Fibroblast of pulmonary artery (primary cell): ENCODE data around the gene UBE2E1.

Source experiments
- DNase-seq: peaks from one replicate; pipeline ENCODE4 v3.0.0-alpha.2; 2010; ENCODE audit warnings: low read depth
- H3K4me3 ChIP-seq: replicated peaks from 2 replicates; pipeline ENCODE4 v1.5.1; 2011; ENCODE audit warnings: low read depth, mild to moderate bottlenecking, control low read depth, low read length, moderate library complexity
- CTCF ChIP-seq: IDR thresholded peaks from 2 replicates; pipeline ENCODE4 v1.5.1; 2011; ENCODE audit warnings: mild to moderate bottlenecking, control low read depth, low read length, inconsistent platforms; ENCODE audit errors: missing control alignments

The UBE2E1 gene

GRCh38 chr3:23805633-23806533, at the start of gene UBE2E1:
Gene UBE2E1 (plus strand): TSS chr3:23805955. CDS start chr3:23807270, 1,315 bp downstream.
- no peak for TF ChIP-seq CTCF
- peak; percentile 78 for DNase-seq
- peak within 1 kb of the TSS; percentile 78 for H3K4me3 ChIP-seq

- no peak for TF ChIP-seq CTCF
- H3K4me3 ChIP-seq = no peak overlapping the region
- no peak for DNase-seq
These were observed 49.4 kb upstream of the UBE2E1 start for GRCh38 chr3:23756206-23756840.

- no peak for DNase-seq
- TF ChIP-seq CTCF = no peak
- no peak overlapping the region for H3K4me3 ChIP-seq
These were observed 47.4 kb upstream of the UBE2E1 start for GRCh38 chr3:23758253-23758838.

GRCh38 chr3:23760325-23760724, 45.4 kb upstream of the UBE2E1 start:
- DNase-seq = no peak
- TF ChIP-seq CTCF = peak; percentile 8
- H3K4me3 ChIP-seq = no peak overlapping the region

GRCh38 chr3:23760871-23761373, 44.8 kb upstream of the UBE2E1 start:
- no peak for DNase-seq
- TF ChIP-seq CTCF = no peak
- no peak overlapping the region for H3K4me3 ChIP-seq

- H3K4me3 ChIP-seq = no peak overlapping the region
- peak; percentile 62 for DNase-seq
- peak; percentile 51 for TF ChIP-seq CTCF
These were observed 44.3 kb upstream of the UBE2E1 start for GRCh38 chr3:23761440-23761896.
